Measurements from ENCODE around the gene DARS2. TPM values are rescaled to one million over a fixed set of nuclear protein-coding genes. Genes with fewer than 3 reads are reported as not detected.
A peak's percentile ranks its signal among the peaks of the same experiment; 100 is the strongest.
"Not testable (repeated sequence)": the region's sequence is repeated elsewhere in the genome, so short reads cannot be mapped to it uniquely, and the experiment has no call there.

The DARS2 gene
- total RNA-seq (2014; rRNA removed; shearing (Covaris generic)): 48.3 and 58.7 TPM in 2 replicates
- polyA plus RNA-seq (2014; cell fraction: nucleus; rRNA removed): 54.2 and 68.7 TPM in 2 replicates

GRCh38 chr1:173824315-173825081 lies at the start of gene DARS2, which contains the start of gene CENPL:
TSS of gene DARS2 (plus strand) at chr1:173824673. CDS start at chr1:173825230, 557 bp downstream.
TSS of gene CENPL (minus strand) at chr1:173824883. CDS start at chr1:173811299, 13,584 bp downstream.
- peak; percentile 99 for DNase-seq (ENCODE audit: extremely low read depth, low read depth)

GRCh38 chr1:173775578-173776226 lies 48.8 kb upstream of the DARS2 start:
- DNase-seq (ENCODE audit: extremely low read depth, low read depth): no peak

GRCh38 chr1:173779936-173780335 lies 44.5 kb upstream of the DARS2 start:
- no peak for DNase-seq (ENCODE audit: extremely low read depth, low read depth)

- no peak for DNase-seq (ENCODE audit: extremely low read depth, low read depth)
Measured at GRCh38 chr1:173784997-173785396, 39.5 kb upstream of the DARS2 start.

- DNase-seq (ENCODE audit: extremely low read depth, low read depth): no peak
Measured at GRCh38 chr1:173789841-173790240, 34.6 kb upstream of the DARS2 start.

GRCh38 chr1:173798078-173798477 lies 26.4 kb upstream of the DARS2 start:
- DNase-seq (ENCODE audit: extremely low read depth, low read depth): no peak

GRCh38 chr1:173799995-173800394 lies 24.5 kb upstream of the DARS2 start:
- DNase-seq (ENCODE audit: extremely low read depth, low read depth): not testable (repeated sequence)

- no peak for DNase-seq (ENCODE audit: extremely low read depth, low read depth)
Measured at GRCh38 chr1:173802961-173803360, 21.5 kb upstream of the DARS2 start.

- not testable (repeated sequence) for DNase-seq (ENCODE audit: extremely low read depth, low read depth)
Measured at GRCh38 chr1:173813654-173814053, 10.8 kb upstream of the DARS2 start.

- no peak for DNase-seq (ENCODE audit: extremely low read depth, low read depth)
Measured at GRCh38 chr1:173818459-173818858, 6.0 kb upstream of the DARS2 start.

- no peak for DNase-seq (ENCODE audit: extremely low read depth, low read depth)
Measured at GRCh38 chr1:173821680-173822079, 2.8 kb upstream of the DARS2 start.

- DNase-seq (ENCODE audit: extremely low read depth, low read depth): no peak
Measured at GRCh38 chr1:173823781-173824314, 625 bp upstream of the DARS2 start.

GRCh38 chr1:173827611-173828010 lies 3.1 kb downstream of the DARS2 start:
- DNase-seq (ENCODE audit: extremely low read depth, low read depth): no peak

- DNase-seq (ENCODE audit: extremely low read depth, low read depth): no peak
Measured at GRCh38 chr1:173832748-173833147, 8.3 kb downstream of the DARS2 start.

- no peak for DNase-seq (ENCODE audit: extremely low read depth, low read depth)
Measured at GRCh38 chr1:173852105-173852504, 27.6 kb downstream of the DARS2 start.

GRCh38 chr1:173853074-173853473 lies 28.6 kb downstream of the DARS2 start:
- no peak for DNase-seq (ENCODE audit: extremely low read depth, low read depth)

- no peak for DNase-seq (ENCODE audit: extremely low read depth, low read depth)
Measured at GRCh38 chr1:173856014-173856413, 31.5 kb downstream of the DARS2 start.

- DNase-seq (ENCODE audit: extremely low read depth, low read depth): no peak
Measured at GRCh38 chr1:173856903-173857302, 32.4 kb downstream of the DARS2 start.

- no peak for DNase-seq (ENCODE audit: extremely low read depth, low read depth)
Measured at GRCh38 chr1:173857363-173857917, 33.0 kb downstream of the DARS2 start.

GRCh38 chr1:173859547-173859946 lies 35.1 kb downstream of the DARS2 start:
- DNase-seq (ENCODE audit: extremely low read depth, low read depth): not testable (repeated sequence)

- DNase-seq (ENCODE audit: extremely low read depth, low read depth): no peak
Measured at GRCh38 chr1:173860065-173860464, 35.6 kb downstream of the DARS2 start.
